ENCODE results near the gene ARHGEF28. TPM values are rescaled to one million over a fixed set of nuclear protein-coding genes. Genes with fewer than 3 reads are reported as not detected.

Gene ARHGEF28
- total RNA-seq, 1 experiment from 2014 or later = 6.1 TPM

DNA sequence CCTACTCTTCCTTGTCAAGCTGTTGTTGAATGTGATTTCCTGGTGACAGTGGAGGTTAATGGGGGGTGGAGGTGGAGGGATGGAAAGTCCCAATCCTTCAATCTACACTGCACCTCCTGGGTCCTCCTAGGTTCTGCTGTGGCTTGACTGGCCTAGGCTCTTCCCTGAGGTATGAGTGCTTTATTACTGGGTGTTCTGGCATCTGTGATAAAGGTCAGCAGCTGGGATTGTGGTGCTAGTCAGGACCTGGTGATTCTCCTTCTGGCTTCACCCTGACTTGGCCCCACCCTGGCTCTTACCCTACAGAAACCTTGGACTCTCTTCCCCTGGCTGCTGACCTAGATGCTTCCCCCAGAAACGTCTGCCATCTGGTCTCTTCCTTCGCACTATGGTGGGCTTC is 194.3 kb downstream of the ARHGEF28 start (continued):
- TF ChIP-seq EZH2phosphoT487 (IDR thresholded peaks at IDR 0.05; ENCODE audit: borderline replicate concordance) = no peak
- TF ChIP-seq, protein P1, sequence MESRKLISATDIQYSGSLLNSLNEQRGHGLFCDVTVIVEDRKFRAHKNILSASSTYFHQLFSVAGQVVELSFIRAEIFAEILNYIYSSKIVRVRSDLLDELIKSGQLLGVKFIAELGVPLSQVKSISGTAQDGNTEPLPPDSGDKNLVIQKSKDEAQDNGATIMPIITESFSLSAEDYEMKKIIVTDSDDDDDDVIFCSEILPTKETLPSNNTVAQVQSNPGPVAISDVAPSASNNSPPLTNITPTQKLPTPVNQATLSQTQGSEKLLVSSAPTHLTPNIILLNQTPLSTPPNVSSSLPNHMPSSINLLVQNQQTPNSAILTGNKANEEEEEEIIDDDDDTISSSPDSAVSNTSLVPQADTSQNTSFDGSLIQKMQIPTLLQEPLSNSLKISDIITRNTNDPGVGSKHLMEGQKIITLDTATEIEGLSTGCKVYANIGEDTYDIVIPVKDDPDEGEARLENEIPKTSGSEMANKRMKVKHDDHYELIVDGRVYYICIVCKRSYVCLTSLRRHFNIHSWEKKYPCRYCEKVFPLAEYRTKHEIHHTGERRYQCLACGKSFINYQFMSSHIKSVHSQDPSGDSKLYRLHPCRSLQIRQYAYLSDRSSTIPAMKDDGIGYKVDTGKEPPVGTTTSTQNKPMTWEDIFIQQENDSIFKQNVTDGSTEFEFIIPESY (IDR thresholded peaks at IDR 0.05; ENCODE audit: extremely low read depth, insufficient replicate concordance, low read length) = no peak
- no peak for TF ChIP-seq CEBPB (IDR thresholded peaks at IDR 0.05; ENCODE audit: low read depth)
- no peak for TF ChIP-seq SIN3A (IDR thresholded peaks at IDR 0.05; ENCODE audit: low read depth)
- no peak for TF ChIP-seq CBX3 (IDR thresholded peaks at IDR 0.05; ENCODE audit: low read depth)

DNA sequence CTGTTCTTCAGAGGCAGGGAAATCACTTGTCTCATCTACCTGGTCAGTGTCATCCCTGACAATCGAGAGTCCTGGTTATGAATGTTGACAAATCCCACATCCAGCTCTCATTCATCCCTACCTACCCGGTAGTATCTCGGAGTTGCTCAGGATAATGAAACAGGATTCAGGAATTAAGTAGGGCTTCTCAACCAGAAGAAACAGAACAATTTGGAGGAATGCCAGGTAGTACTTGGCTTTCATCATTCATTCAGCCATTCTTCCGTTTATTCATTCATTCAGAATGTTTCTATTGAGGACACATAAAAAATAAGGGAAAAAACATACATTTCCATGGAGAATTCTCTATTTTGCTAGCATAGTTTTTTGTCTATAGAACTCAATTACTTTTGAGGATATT is 195.0 kb downstream of the ARHGEF28 start:
- intact Hi-C loops (cut with micrococcal nuclease) = no loop called here
- DNase-seq (ENCODE audit: low read depth, low spot score) = no peak
- POLR2A ChIA-PET = no interaction called here
- no peak overlapping the region for H3K4me2 ChIP-seq (ENCODE audit: low read length)
- TF ChIP-seq, protein P2, sequence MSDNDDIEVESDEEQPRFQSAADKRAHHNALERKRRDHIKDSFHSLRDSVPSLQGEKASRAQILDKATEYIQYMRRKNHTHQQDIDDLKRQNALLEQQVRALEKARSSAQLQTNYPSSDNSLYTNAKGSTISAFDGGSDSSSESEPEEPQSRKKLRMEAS (IDR thresholded peaks at IDR 0.05) = no peak
- TF ChIP-seq CEBPB (IDR thresholded peaks at IDR 0.05; ENCODE audit: low read depth) = no peak
- no peak for TF ChIP-seq SRF (IDR thresholded peaks at IDR 0.05; ENCODE audit: low read depth)
- TF ChIP-seq, protein P3, sequence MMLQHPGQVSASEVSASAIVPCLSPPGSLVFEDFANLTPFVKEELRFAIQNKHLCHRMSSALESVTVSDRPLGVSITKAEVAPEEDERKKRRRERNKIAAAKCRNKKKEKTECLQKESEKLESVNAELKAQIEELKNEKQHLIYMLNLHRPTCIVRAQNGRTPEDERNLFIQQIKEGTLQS (IDR thresholded peaks at IDR 0.05) = no peak
- no peak for TF ChIP-seq SP1 (IDR thresholded peaks at IDR 0.05; ENCODE audit: low read depth)
- TF ChIP-seq SIN3A (IDR thresholded peaks at IDR 0.05; ENCODE audit: low read depth) = no peak
- TF ChIP-seq EZH2phosphoT487 (IDR thresholded peaks at IDR 0.05; ENCODE audit: borderline replicate concordance) = no peak
- no peak for TF ChIP-seq JUND (IDR thresholded peaks at IDR 0.05)
- no peak for TF ChIP-seq POLR2A (IDR thresholded peaks at IDR 0.05; ENCODE audit: borderline replicate concordance, extremely low read depth, insufficient read depth, insufficient read length)
- no peak for TF ChIP-seq YY1 (IDR thresholded peaks at IDR 0.05; ENCODE audit: extremely low read depth, insufficient replicate concordance, low read depth, low read length)
- no peak for TF ChIP-seq CBX3 (IDR thresholded peaks at IDR 0.05; ENCODE audit: low read depth)
- no peak for TF ChIP-seq ELF1 (IDR thresholded peaks at IDR 0.05; ENCODE audit: borderline replicate concordance, low read depth)
- TF ChIP-seq TCF7L2 (IDR thresholded peaks at IDR 0.05; ENCODE audit: borderline replicate concordance, extremely low read depth, insufficient read depth, insufficient read length) = no peak
- no peak for TF ChIP-seq ZNF274 (IDR thresholded peaks at IDR 0.05; ENCODE audit: low read depth, low read length)
- TF ChIP-seq EZH2 (IDR thresholded peaks at IDR 0.05) = no peak
- H3K4me3 ChIP-seq (replicated peaks in 1 of 2; ENCODE audit: low read depth in 1 of 2, low read length in 2 of 2) = no peak overlapping the region
- no peaks in the 10 kb centered on the region for H3K9me3 ChIP-seq (ENCODE audit: control insufficient read depth in 1 of 2, insufficient read depth in 1 of 2, low read depth in 1 of 2, low read length in 2 of 2)
- H2AFZ ChIP-seq (ENCODE audit: low read depth, low read length, poor library complexity, severe bottlenecking) = no peak overlapping the region
- no peak for ATAC-seq
- CTCF ChIA-PET = no interaction called here
- BruUV-seq (replicated peaks) = no TSS peak
- no peaks in the 10 kb centered on the region for H3K27me3 ChIP-seq (ENCODE audit: insufficient read depth, low read length)
- H3K27ac ChIP-seq (ENCODE audit: low read depth, low read length) = no peak overlapping the region
- no peak overlapping the region for H3K9ac ChIP-seq (ENCODE audit: low read length)
- no peaks in the 10 kb centered on the region for H3K9me2 ChIP-seq (ENCODE audit: insufficient read depth)
- H4K20me1 ChIP-seq (ENCODE audit: insufficient read depth) = no peaks in the 10 kb centered on the region
- no peaks in the 10 kb centered on the region for H3K36me3 ChIP-seq (ENCODE audit: control insufficient read depth in 1 of 2, insufficient read depth in 2 of 2, low read length in 2 of 2)
- peaks cover 0 to 5% of the 10 kb centered on the region in 2 experiments; a peak in 1 of 4 replicates for H3K4me1 ChIP-seq (ENCODE audit: control insufficient read depth in 1 of 2, insufficient read depth in 2 of 2, low read length in 2 of 2)
- H3K79me2 ChIP-seq (ENCODE audit: insufficient read depth, low read length) = no peaks in the 10 kb centered on the region
- RAD21 ChIA-PET (ENCODE audit: low non-redundant PET in 1 of 2, low total read pairs in 2 of 2, uncharacterized antibody in 2 of 2, unreplicated experiment in 2 of 2) = no interaction called here
